Caco-2 (cell line): Measurements from ENCODE around the gene ANTXRL. TPM values are rescaled to one million over a fixed set of nuclear protein-coding genes. Genes with fewer than 3 reads are reported as not detected.

Experiments
- BruUV-seq: library from RNA; stranded (reverse); fragments of 400-500 nt; replicated peaks from 2 replicates; lab custom pipeline; 2021; lab: Mats Ljungman, UMichigan
- CTCF ChIA-PET: fragments of 300-600 bp; sonication (Branson Sonifier 250); formaldehyde crosslinking; loops from one replicate; lab custom pipeline; 2022; ENCODE audit warnings: antibody characterized with exemption; lab: Charles Lee
- POLR2A ChIA-PET: fragments of 300-600 bp; sonication (Branson Sonifier 250); formaldehyde crosslinking; loops from one replicate; lab custom pipeline; 2022; ENCODE audit warnings: antibody characterized with exemption; lab: Charles Lee
- DNase-seq, 2 experiments: peaks; one replicate each; pipeline versions ENCODE4 v3.0.0 to v3.0.0-alpha.2; 2020 to 2022
- H3K27me3 ChIP-seq: replicated peaks from 2 replicates; pipeline ENCODE4 v1.6.0; 2011; ENCODE audit warnings: low read length; ENCODE audit not compliant: control insufficient read depth, insufficient read depth
- H3K36me3 ChIP-seq: 2 replicates; pipeline ENCODE4 v1.5.1; 2011; ENCODE audit warnings: low read length; ENCODE audit not compliant: control insufficient read depth, insufficient read depth
- H3K4me1 ChIP-seq: fragments of 250-450 bp; sonication (Bioruptor Pico); 2 replicates; pipeline ENCODE4 v1.5.1; 2020; ENCODE audit warnings: mild to moderate bottlenecking
- H3K4me3 ChIP-seq: 2 replicates; pipeline ENCODE4 v1.5.1; 2011; ENCODE audit warnings: low read depth, mild to moderate bottlenecking, control low read depth, low read length
- H3K9me3 ChIP-seq: fragments of 250-450 bp; sonication (Bioruptor Pico); 2 replicates; pipeline ENCODE4 v1.5.1; 2020; ENCODE audit warnings: mild to moderate bottlenecking, moderate library complexity
- H3K27ac Mint-ChIP-seq: one replicate; pipeline ENCODE4 v1.8.0; 2022; ENCODE audit warnings: mixed read lengths; ENCODE audit not compliant: unreplicated experiment
- H3K27me3 Mint-ChIP-seq: one replicate; pipeline ENCODE4 v1.8.0; 2022; ENCODE audit warnings: mixed read lengths; ENCODE audit not compliant: insufficient read depth, unreplicated experiment
- H3K36me3 Mint-ChIP-seq: one replicate; pipeline ENCODE4 v1.8.0; 2022; ENCODE audit warnings: mild to moderate bottlenecking, mixed read lengths; ENCODE audit not compliant: insufficient read depth, unreplicated experiment
- H3K4me1 Mint-ChIP-seq: one replicate; pipeline ENCODE4 v1.8.0; 2022; ENCODE audit warnings: low read depth, mixed read lengths; ENCODE audit not compliant: unreplicated experiment
- H3K4me3 Mint-ChIP-seq: one replicate; pipeline ENCODE4 v1.8.0; 2022; ENCODE audit warnings: mild to moderate bottlenecking, moderate library complexity, mixed read lengths; ENCODE audit not compliant: unreplicated experiment
- H3K9me3 Mint-ChIP-seq: one replicate; pipeline ENCODE4 v1.8.0; 2022; ENCODE audit warnings: mixed read lengths; ENCODE audit not compliant: unreplicated experiment
- CTCF ChIP-seq, 2 experiments: fragments of 200-600 bp in 1 of 2; IDR thresholded peaks; 1 replicate in 1 of 2; 2 replicates in 1 of 2; pipeline versions ENCODE4 v1.5.1 to v1.8.0; 2011 to 2022; ENCODE audit warnings: antibody characterized with exemption in 1 of 2, control low read depth in 1 of 2, inconsistent platforms in 1 of 2, low read depth in 1 of 2, low read length in 1 of 2, mild to moderate bottlenecking in 1 of 2, moderate library complexity in 1 of 2; ENCODE audit not compliant: insufficient read depth in 1 of 2, severe bottlenecking in 1 of 2, unreplicated experiment in 1 of 2
- intact Hi-C: fragments of 100-400 bp; cut with micrococcal nuclease; formaldehyde crosslinking; loops from one replicate; pipeline ENCODE4 v1.10.0; 2022; ENCODE audit not compliant: unreplicated experiment
- total RNA-seq: library from RNA; stranded (reverse); gene quantifications from 2 replicates; pipeline ENCODE4 v1.2.3, GENCODE V29; 2022

Gene ANTXRL
- total RNA-seq, 1 experiment from 2014 or later, result not detected

- no peak for DNase-seq
- Histone ChIP-seq H3K27me3 (no peaks in the 10 kb centered on the region), H3K36me3 (no peaks in the 10 kb centered on the region), H3K4me3 (no peak overlapping the region), H3K9me3 (no peaks in the 10 kb centered on the region), H3K4me1 (no peaks in the 10 kb centered on the region)
- no TSS peak for BruUV-seq
- no peaks in the 10 kb centered on the region for H3K36me3 Mint-ChIP-seq
- no peaks in the 10 kb centered on the region for H3K27me3 Mint-ChIP-seq
- H3K27ac Mint-ChIP-seq, result no peak overlapping the region
- no peak for TF ChIP-seq CTCF (IDR thresholded peaks at IDR 0.05; ENCODE audit: insufficient read depth in 1 of 2, low read depth in 1 of 2, low read length in 1 of 2, severe bottlenecking in 1 of 2, unreplicated experiment in 1 of 2)
- H3K4me3 Mint-ChIP-seq, result no peak overlapping the region
- CTCF ChIA-PET, result no interaction called here
- H3K9me3 Mint-ChIP-seq, result no peaks in the 10 kb centered on the region
- intact Hi-C loops, result no loop called here
- POLR2A ChIA-PET, result no interaction called here
- H3K4me1 Mint-ChIP-seq, result no peaks in the 10 kb centered on the region
Observed at GRCh38 chr10:46297406-46298204, 10.8 kb downstream of the ANTXRL start.

- H3K27ac Mint-ChIP-seq, result no peak overlapping the region
- DNase-seq, result no peak
- H3K36me3 Mint-ChIP-seq, result no peaks in the 10 kb centered on the region
- H3K4me1 ChIP-seq, result no peaks in the 10 kb centered on the region
- BruUV-seq, result no TSS peak
- intact Hi-C loops, result no loop called here
- TF ChIP-seq CTCF (IDR thresholded peaks at IDR 0.05; ENCODE audit: insufficient read depth in 1 of 2, low read depth in 1 of 2, low read length in 1 of 2, severe bottlenecking in 1 of 2, unreplicated experiment in 1 of 2), result no peak
- H3K9me3 Mint-ChIP-seq, result no peaks in the 10 kb centered on the region
- no peaks in the 10 kb centered on the region for H3K36me3 ChIP-seq
- ChIA-PET CTCF (no interaction called here), POLR2A (no interaction called here)
- no peak overlapping the region for H3K4me3 Mint-ChIP-seq
- no peaks in the 10 kb centered on the region for H3K27me3 ChIP-seq
- H3K4me1 Mint-ChIP-seq, result no peaks in the 10 kb centered on the region
- H3K9me3 ChIP-seq, result no peaks in the 10 kb centered on the region
- H3K27me3 Mint-ChIP-seq, result no peaks in the 10 kb centered on the region
- H3K4me3 ChIP-seq, result no peak overlapping the region
Observed at GRCh38 chr10:46298477-46299285, 11.9 kb downstream of the ANTXRL start.

- H3K4me3 Mint-ChIP-seq, result no peak overlapping the region
- no peak overlapping the region for H3K4me3 ChIP-seq
- no peaks in the 10 kb centered on the region for H3K9me3 Mint-ChIP-seq
- H3K4me1 Mint-ChIP-seq, result no peaks in the 10 kb centered on the region
- ChIA-PET CTCF (no interaction called here), POLR2A (no interaction called here)
- H3K9me3 ChIP-seq, result no peaks in the 10 kb centered on the region
- no peak overlapping the region for H3K27ac Mint-ChIP-seq
- H3K36me3 Mint-ChIP-seq, result no peaks in the 10 kb centered on the region
- intact Hi-C loops, result no loop called here
- DNase-seq, result no peak
- H3K36me3 ChIP-seq, result no peaks in the 10 kb centered on the region
- no peaks in the 10 kb centered on the region for H3K4me1 ChIP-seq
- H3K27me3 ChIP-seq, result no peaks in the 10 kb centered on the region
- no peak for TF ChIP-seq CTCF (IDR thresholded peaks at IDR 0.05; ENCODE audit: insufficient read depth in 1 of 2, low read depth in 1 of 2, low read length in 1 of 2, severe bottlenecking in 1 of 2, unreplicated experiment in 1 of 2)
- H3K27me3 Mint-ChIP-seq, result no peaks in the 10 kb centered on the region
- no TSS peak for BruUV-seq
Observed at GRCh38 chr10:46299286-46299535, 12.4 kb downstream of the ANTXRL start.
